NAMALWA (cell line): ENCODE data around the gene SURF1.
"Not testable (repeated sequence)": the region's sequence is repeated elsewhere in the genome, so short reads cannot be mapped to it uniquely, and the experiment has no call there.

ENCODE experiments used
- DNase-seq: peaks from one replicate; pipeline ENCODE4 v3.0.0-alpha.2; 2015; ENCODE audit warnings: low spot score

SURF1 gene

GRCh38 chr9:133320421-133320881, 35.8 kb downstream of the SURF1 start:
- no peak for DNase-seq

DNA sequence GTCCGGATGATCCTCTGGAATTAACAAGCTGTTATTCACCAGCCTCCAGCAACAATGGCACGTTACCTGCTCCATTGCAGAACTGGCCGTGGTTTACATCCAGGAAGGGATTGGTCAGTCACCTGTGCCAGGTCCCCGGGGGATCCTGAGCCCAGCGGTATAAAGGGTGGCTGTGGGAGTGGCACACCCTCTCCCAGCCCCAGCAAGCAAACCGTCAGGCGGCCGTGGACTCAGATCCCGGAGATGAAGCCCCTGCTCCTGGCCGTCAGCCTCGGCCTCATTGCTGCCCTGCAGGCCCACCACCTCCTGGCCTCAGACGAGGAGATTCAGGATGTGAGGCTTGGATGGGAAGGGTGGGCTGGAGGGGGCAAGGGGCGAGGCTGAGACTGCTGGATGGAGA, 38.7 kb downstream of the SURF1 start:
- DNase-seq: not testable (repeated sequence)

DNA sequence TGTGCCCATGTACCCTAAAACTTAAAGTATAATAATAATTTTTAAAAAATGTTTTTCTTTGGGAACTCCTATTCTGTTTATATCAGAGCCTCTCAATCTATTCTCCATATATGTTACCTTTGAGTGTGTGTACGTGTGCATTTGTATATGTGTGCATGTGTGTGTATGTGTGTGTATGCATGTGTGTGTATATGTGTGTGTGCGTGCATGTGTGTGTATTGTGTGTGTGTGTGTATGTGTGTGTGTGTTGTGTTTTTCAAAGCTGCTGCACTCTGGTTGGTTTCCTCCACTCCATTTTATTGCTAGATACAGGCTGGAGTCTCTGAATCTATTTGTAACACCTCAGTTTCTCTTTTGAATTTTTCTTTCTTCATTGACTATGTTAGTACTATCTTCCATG, 40.3 kb downstream of the SURF1 start:
- no peak for DNase-seq

- DNase-seq: no peak
Measured at GRCh38 chr9:133309608-133310007, 46.7 kb downstream of the SURF1 start.

DNA sequence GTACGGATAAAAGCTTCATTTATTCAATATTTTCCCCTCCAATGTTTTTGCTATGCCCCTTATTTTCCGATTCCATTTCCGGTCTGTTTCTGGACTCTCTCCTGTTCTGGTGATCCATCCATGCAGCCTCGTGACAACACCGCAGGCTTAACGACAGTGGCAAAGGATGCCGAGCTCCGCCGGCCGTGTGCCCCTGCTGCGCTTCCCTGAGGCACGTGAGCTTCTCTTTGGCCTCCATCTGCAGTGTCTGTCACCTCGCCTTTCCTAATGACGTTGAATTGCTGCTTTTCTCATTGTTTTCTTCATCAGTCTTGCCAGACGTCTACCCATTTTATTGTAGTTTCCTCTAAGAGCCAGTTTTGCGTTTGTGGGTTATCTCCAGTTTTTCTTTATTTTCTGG, 49.0 kb downstream of the SURF1 start:
- DNase-seq: no peak

GRCh38 chr9:133306242-133307204, 49.8 kb downstream of the SURF1 start:
- no peak for DNase-seq

DNA sequence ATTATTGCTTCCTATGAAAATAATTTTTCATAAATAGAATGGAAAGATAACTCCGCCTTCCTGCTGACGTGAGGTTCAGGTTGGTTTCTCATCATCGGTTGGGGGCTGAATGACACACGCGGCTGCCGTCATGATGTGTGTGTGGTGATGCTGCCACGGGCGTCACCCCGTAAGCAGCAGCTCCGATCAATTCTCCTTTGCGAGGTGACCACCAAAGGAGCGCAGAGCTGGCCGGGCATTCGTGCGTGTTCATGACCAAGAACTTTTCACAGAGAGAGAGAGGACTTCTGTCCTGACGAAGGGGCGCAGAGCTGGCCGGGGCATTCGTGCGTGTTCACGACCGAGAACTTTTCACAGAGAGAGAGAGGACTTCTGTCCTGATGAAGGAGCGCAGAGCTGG, 50.6 kb downstream of the SURF1 start:
- no peak for DNase-seq

GRCh38 chr9:133304477-133305377, 51.6 kb downstream of the SURF1 start:
- no peak for DNase-seq

- no peak for DNase-seq
Measured at GRCh38 chr9:133304158-133304470, 52.2 kb downstream of the SURF1 start.

GRCh38 chr9:133303266-133304157, 52.8 kb downstream of the SURF1 start:
- no peak for DNase-seq
